ENCODE measurements around the gene NPIPB2. TPM values are rescaled to one million over a fixed set of nuclear protein-coding genes. Genes with fewer than 3 reads are reported as not detected.

Gene NPIPB2
- total RNA-seq, 1 experiment from 2014 or later = 10.3 TPM

DNA sequence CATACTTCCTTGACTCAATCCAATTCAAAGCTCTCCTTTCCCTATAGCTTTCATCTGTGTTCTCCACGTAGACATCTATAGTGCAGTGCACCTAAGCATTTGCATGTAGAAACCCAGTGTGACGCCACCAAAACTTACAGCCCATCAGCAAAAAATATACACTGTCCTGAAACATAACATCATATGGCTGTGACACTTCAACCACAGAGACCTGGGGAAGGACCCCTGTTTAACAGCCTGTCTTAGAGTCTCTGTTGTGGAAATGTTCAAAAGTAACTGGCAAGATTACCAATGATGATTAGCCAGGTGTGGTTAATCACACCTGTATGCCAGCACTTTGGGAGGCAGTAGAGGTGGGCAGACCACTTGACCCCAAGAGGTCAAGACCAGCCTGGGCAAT, 48.3 kb downstream of the NPIPB2 start:
- ChIA-PET CTCF (no interaction called here), POLR2A (interaction anchor here (0.5 kb wide), 1 partner anchor 174 kb away, joined by 3 read pairs; no protein-coding TSS in a partner anchor)
- Histone ChIP-seq H3K4me1 (ENCODE audit: control insufficient read depth, insufficient read depth, low read length) (no peaks in the 10 kb centered on the region), H3K9me3 (ENCODE audit: control insufficient read depth, insufficient read depth, low read depth, low read length) (no peaks in the 10 kb centered on the region), H3K27me3 (ENCODE audit: control insufficient read depth, insufficient read depth, low read length) (no peaks in the 10 kb centered on the region), H3K27ac (ENCODE audit: low read length) (no peak overlapping the region), H3K4me3 (ENCODE audit: low read depth in 2 of 2, low read length in 2 of 2) (no peak overlapping the region), H3K36me3 (ENCODE audit: control insufficient read depth, insufficient read depth, low read length) (peaks cover 21% of the 10 kb centered on the region)
- DNase-seq (ENCODE audit: low read depth, low spot score) (no peak), ATAC-seq (no peak)
- intact Hi-C loops (cut with micrococcal nuclease; ENCODE audit: unreplicated experiment) (no loop called here), in situ Hi-C loops (cut with HindIII; ENCODE audit: low pct_unique_long_range_greater_than_20kb, low sequenced_read_pairs) (no loop called here)
- TF ChIP-seq SIN3A (IDR thresholded peaks at IDR 0.05; ENCODE audit: borderline replicate concordance, insufficient read depth, low read depth, low read length) (no peak), POLR2AphosphoS5 (IDR thresholded peaks at IDR 0.05; ENCODE audit: low read depth, low read length) (no peak), TCF7L2 (IDR thresholded peaks at IDR 0.05; ENCODE audit: low read depth, low read length) (no peak)
- TF ChIP-seq, protein P1, sequence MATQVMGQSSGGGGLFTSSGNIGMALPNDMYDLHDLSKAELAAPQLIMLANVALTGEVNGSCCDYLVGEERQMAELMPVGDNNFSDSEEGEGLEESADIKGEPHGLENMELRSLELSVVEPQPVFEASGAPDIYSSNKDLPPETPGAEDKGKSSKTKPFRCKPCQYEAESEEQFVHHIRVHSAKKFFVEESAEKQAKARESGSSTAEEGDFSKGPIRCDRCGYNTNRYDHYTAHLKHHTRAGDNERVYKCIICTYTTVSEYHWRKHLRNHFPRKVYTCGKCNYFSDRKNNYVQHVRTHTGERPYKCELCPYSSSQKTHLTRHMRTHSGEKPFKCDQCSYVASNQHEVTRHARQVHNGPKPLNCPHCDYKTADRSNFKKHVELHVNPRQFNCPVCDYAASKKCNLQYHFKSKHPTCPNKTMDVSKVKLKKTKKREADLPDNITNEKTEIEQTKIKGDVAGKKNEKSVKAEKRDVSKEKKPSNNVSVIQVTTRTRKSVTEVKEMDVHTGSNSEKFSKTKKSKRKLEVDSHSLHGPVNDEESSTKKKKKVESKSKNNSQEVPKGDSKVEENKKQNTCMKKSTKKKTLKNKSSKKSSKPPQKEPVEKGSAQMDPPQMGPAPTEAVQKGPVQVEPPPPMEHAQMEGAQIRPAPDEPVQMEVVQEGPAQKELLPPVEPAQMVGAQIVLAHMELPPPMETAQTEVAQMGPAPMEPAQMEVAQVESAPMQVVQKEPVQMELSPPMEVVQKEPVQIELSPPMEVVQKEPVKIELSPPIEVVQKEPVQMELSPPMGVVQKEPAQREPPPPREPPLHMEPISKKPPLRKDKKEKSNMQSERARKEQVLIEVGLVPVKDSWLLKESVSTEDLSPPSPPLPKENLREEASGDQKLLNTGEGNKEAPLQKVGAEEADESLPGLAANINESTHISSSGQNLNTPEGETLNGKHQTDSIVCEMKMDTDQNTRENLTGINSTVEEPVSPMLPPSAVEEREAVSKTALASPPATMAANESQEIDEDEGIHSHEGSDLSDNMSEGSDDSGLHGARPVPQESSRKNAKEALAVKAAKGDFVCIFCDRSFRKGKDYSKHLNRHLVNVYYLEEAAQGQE (IDR thresholded peaks at IDR 0.05; ENCODE audit: insufficient read depth in 1 of 2, low read depth in 2 of 2, low read length in 1 of 2) = no peak
- TF ChIP-seq, protein P2, sequence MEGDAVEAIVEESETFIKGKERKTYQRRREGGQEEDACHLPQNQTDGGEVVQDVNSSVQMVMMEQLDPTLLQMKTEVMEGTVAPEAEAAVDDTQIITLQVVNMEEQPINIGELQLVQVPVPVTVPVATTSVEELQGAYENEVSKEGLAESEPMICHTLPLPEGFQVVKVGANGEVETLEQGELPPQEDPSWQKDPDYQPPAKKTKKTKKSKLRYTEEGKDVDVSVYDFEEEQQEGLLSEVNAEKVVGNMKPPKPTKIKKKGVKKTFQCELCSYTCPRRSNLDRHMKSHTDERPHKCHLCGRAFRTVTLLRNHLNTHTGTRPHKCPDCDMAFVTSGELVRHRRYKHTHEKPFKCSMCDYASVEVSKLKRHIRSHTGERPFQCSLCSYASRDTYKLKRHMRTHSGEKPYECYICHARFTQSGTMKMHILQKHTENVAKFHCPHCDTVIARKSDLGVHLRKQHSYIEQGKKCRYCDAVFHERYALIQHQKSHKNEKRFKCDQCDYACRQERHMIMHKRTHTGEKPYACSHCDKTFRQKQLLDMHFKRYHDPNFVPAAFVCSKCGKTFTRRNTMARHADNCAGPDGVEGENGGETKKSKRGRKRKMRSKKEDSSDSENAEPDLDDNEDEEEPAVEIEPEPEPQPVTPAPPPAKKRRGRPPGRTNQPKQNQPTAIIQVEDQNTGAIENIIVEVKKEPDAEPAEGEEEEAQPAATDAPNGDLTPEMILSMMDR (IDR thresholded peaks at IDR 0.05) = no peak
- BruUV-seq (replicated peaks) = no TSS peak

DNA sequence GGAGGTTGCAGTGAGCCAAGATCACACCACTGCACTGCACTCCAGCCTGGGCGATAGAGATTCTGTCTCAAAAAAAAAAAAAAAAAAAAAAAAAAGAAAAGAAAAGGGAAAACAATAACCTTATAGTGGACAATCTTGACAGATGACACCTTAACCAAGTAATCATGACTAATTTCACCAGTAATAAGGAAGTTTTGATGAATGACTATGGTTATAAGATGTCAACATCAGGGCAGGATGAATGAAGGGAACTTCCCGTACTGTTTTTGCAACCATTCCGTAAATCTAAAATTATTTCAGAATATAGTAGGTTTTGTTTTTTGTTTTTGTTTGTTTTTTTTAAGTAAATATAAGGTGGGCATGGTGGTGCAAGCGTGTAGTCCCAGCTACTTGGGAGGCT, 49.1 kb downstream of the NPIPB2 start:
- no peak for DNase-seq (ENCODE audit: low read depth, low spot score)
- ChIA-PET CTCF (no interaction called here), POLR2A (interaction anchor here (0.5 kb wide), 1 partner anchor 174 kb away, joined by 3 read pairs; no protein-coding TSS in a partner anchor)
- H3K4me1 ChIP-seq (ENCODE audit: control insufficient read depth, insufficient read depth, low read length) = no peaks in the 10 kb centered on the region
- in situ Hi-C loops (cut with HindIII; ENCODE audit: low pct_unique_long_range_greater_than_20kb, low sequenced_read_pairs) = no loop called here
- intact Hi-C loops (cut with micrococcal nuclease; ENCODE audit: unreplicated experiment) = no loop called here
- ATAC-seq = no peak
- H3K27me3 ChIP-seq (ENCODE audit: control insufficient read depth, insufficient read depth, low read length) = no peaks in the 10 kb centered on the region
- no peak overlapping the region for H3K27ac ChIP-seq (ENCODE audit: low read length)
- no peaks in the 10 kb centered on the region for H3K9me3 ChIP-seq (ENCODE audit: control insufficient read depth, insufficient read depth, low read depth, low read length)
- H3K4me3 ChIP-seq (ENCODE audit: low read depth in 2 of 2, low read length in 2 of 2) = no peak overlapping the region
- no TSS peak for BruUV-seq (replicated peaks)
- TF ChIP-seq, protein P1 (IDR thresholded peaks at IDR 0.05; ENCODE audit: insufficient read depth in 1 of 2, low read depth in 2 of 2, low read length in 1 of 2) = no peak
- TF ChIP-seq POLR2AphosphoS5 (IDR thresholded peaks at IDR 0.05; ENCODE audit: low read depth, low read length) (no peak), TCF7L2 (IDR thresholded peaks at IDR 0.05; ENCODE audit: low read depth, low read length) (no peak), SIN3A (IDR thresholded peaks at IDR 0.05; ENCODE audit: borderline replicate concordance, insufficient read depth, low read depth, low read length) (no peak)
- TF ChIP-seq, protein P2 (IDR thresholded peaks at IDR 0.05) = no peak
- H3K36me3 ChIP-seq (ENCODE audit: control insufficient read depth, insufficient read depth, low read length) = peaks cover 21% of the 10 kb centered on the region

All from Panc1 (cell line).